A549 (cell line): ENCODE results near the gene MCTP1. TPM values are rescaled to one million over a fixed set of nuclear protein-coding genes. Genes with fewer than 3 reads are reported as not detected.
A peak's percentile ranks its signal among the peaks of the same experiment; 100 is the strongest.

Experiments
- ATAC-seq, 2 experiments: fragments of 200-7000 bp in 1 of 2; fragments of >200 bp in 1 of 2; cut with Nextera tagmentation in 1 of 2; cut with Tn5 transposase in 1 of 2; 3 replicates each; pipeline versions ENCODE4 v1.8.0 to v1.9.1; 2018 to 2020; ENCODE audit warnings: mild to moderate bottlenecking in 1 of 2, moderate library complexity in 1 of 2
- CTCF ChIA-PET: fragments of 300-600 bp; sonication (Branson Sonifier 250); formaldehyde crosslinking; extraction: SDS; loops from one replicate; lab custom pipeline; 2021; ENCODE audit warnings: antibody characterized with exemption, inconsistent platforms; lab: Yijun Ruan, JAX
- POLR2A ChIA-PET: fragments of 350-600 bp; formaldehyde crosslinking; extraction: SDS; loops from one replicate; lab custom pipeline; 2021; ENCODE audit warnings: antibody characterized with exemption, inconsistent platforms; lab: Yijun Ruan, JAX
- DNase-seq, 2 experiments: peaks; one replicate each; pipeline versions ENCODE4 v3.0.0 to v3.0.0-alpha.2; 2011 to 2016; ENCODE audit warnings: low read depth in 1 of 2, low spot score in 1 of 2
- FAIRE-seq: peaks from 2 replicates; lab custom pipeline; 2011; peaks lifted over from hg19 to GRCh38; lab: Jason Lieb, UNC
- H3K27ac ChIP-seq, 2 experiments: fragments of >200 bp; sonication (Bioruptor Twin); formaldehyde crosslinking; 3 replicates each; pipeline ENCODE4 v1.5.1; 2016 to 2017
- H3K4me1 ChIP-seq: fragments of >200 bp; sonication (Bioruptor Twin); formaldehyde crosslinking; 3 replicates; pipeline ENCODE4 v1.6.1; 2016
- H3K4me2 ChIP-seq: fragments of >200 bp; sonication (Bioruptor Twin); formaldehyde crosslinking; 3 replicates; pipeline ENCODE4 v1.6.1; 2016
- H3K4me3 ChIP-seq: fragments of >200 bp; sonication (Bioruptor Twin); formaldehyde crosslinking; 3 replicates; pipeline ENCODE4 v1.5.1; 2016
- H3K9me3 ChIP-seq: fragments of >200 bp; sonication (Bioruptor Twin); formaldehyde crosslinking; 3 replicates; pipeline ENCODE4 v1.6.1; 2016
- BHLHE40 ChIP-seq: IDR thresholded peaks from 2 replicates; pipeline ENCODE4 v1.6.1; 2012; ENCODE audit warnings: low read depth, low read length, inconsistent platforms
- CBX2 ChIP-seq: fragments of 200-600 bp; sonication (generic); IDR thresholded peaks from 2 replicates; pipeline ENCODE4 v1.6.1; 2016; ENCODE audit warnings: low read depth, mild to moderate bottlenecking, borderline replicate concordance
- CBX8 ChIP-seq: fragments of 200-600 bp; sonication (generic); IDR thresholded peaks from 2 replicates; pipeline ENCODE4 v1.6.1; 2016
- CHD2 ChIP-seq: fragments of 150-350 bp; IDR thresholded peaks from 2 replicates; pipeline ENCODE4 v1.6.1; 2014; ENCODE audit warnings: low read length; ENCODE audit not compliant: partially characterized antibody
- CHD4 ChIP-seq: fragments of 200-600 bp; sonication (generic); IDR thresholded peaks from 2 replicates; pipeline ENCODE4 v1.6.1; 2016; ENCODE audit warnings: antibody characterized with exemption, mild to moderate bottlenecking, borderline replicate concordance
- ELK1 ChIP-seq: fragments of 150-350 bp; IDR thresholded peaks from 2 replicates; pipeline ENCODE4 v1.6.1; 2014; ENCODE audit warnings: low read depth, mild to moderate bottlenecking, low read length
- ESRRA ChIP-seq: fragments of 150-350 bp; IDR thresholded peaks from 2 replicates; pipeline ENCODE4 v1.6.1; 2014; ENCODE audit warnings: mild to moderate bottlenecking, low read length, borderline replicate concordance
- FOSB ChIP-seq: fragments of 250-450 bp; sonication (Bioruptor Pico); IDR thresholded peaks from 2 replicates; pipeline ENCODE4 v1.5.0; 2020; ENCODE audit warnings: mild to moderate bottlenecking, moderate library complexity
- HEYL ChIP-seq: fragments of 250-450 bp; sonication (Bioruptor Pico); IDR thresholded peaks from 2 replicates; pipeline ENCODE4 v1.8.0; 2021; ENCODE audit warnings: mild to moderate bottlenecking, moderate library complexity
- HOXA7 ChIP-seq: fragments of 250-450 bp; sonication (Bioruptor Pico); IDR thresholded peaks from 2 replicates; pipeline ENCODE4 v1.5.0; 2020; ENCODE audit warnings: mild to moderate bottlenecking, moderate library complexity
- HOXB13 ChIP-seq: fragments of 250-450 bp; sonication (Bioruptor Pico); IDR thresholded peaks from 2 replicates; pipeline ENCODE4 v1.5.0; 2020; ENCODE audit warnings: low read depth, mild to moderate bottlenecking, moderate library complexity
- HOXB5 ChIP-seq: fragments of 250-450 bp; sonication (Bioruptor Pico); IDR thresholded peaks from 2 replicates; pipeline ENCODE4 v1.5.0; 2020; ENCODE audit warnings: mild to moderate bottlenecking, moderate library complexity
- JUN ChIP-seq, 2 experiments: fragments of >200 bp; sonication (Bioruptor Twin); formaldehyde crosslinking; IDR thresholded peaks; 2 replicates in 1 of 2; 3 replicates in 1 of 2; pipeline ENCODE4 v1.6.1; 2016 to 2017
- KDM5A ChIP-seq: fragments of 200-600 bp; sonication (generic); IDR thresholded peaks from 2 replicates; pipeline ENCODE4 v1.6.1; 2016; ENCODE audit warnings: antibody characterized with exemption, mild to moderate bottlenecking
- MAFK ChIP-seq: fragments of 450-650 bp; IDR thresholded peaks from 2 replicates; pipeline ENCODE4 v1.6.1; 2014; ENCODE audit not compliant: partially characterized antibody
- MAZ ChIP-seq: fragments of 150-350 bp; IDR thresholded peaks from 2 replicates; pipeline ENCODE4 v1.6.1; 2014; ENCODE audit warnings: antibody characterized with exemption, low read depth, low read length, borderline replicate concordance
- NPAS2 ChIP-seq: fragments of 250-450 bp; sonication (Bioruptor Pico); IDR thresholded peaks from 2 replicates; pipeline ENCODE4 v1.8.0; 2022; ENCODE audit warnings: mild to moderate bottlenecking, moderate library complexity, borderline replicate concordance
- RAD21 ChIP-seq, 2 experiments: fragments of >200 bp in 1 of 2; sonication (Bioruptor Twin) in 1 of 2; formaldehyde crosslinking in 1 of 2; IDR thresholded peaks in 1 of 2; conservative IDR thresholded peaks in 1 of 2; 2 replicates in 1 of 2; 3 replicates in 1 of 2; pipeline ENCODE4 v1.6.1; 2012 to 2018; ENCODE audit warnings: inconsistent platforms in 1 of 2
- SREBF2 ChIP-seq: fragments of 450-650 bp; IDR thresholded peaks from 2 replicates; pipeline ENCODE4 v1.6.1; 2014; ENCODE audit warnings: mild to moderate bottlenecking, moderate library complexity
- ZC3H11A ChIP-seq: fragments of 450-650 bp; IDR thresholded peaks from 2 replicates; pipeline ENCODE4 v1.6.1; 2014; ENCODE audit warnings: antibody characterized with exemption, mild to moderate bottlenecking
- ZNF302 ChIP-seq: fragments of 250-450 bp; sonication (Bioruptor Pico); IDR thresholded peaks from 2 replicates; pipeline ENCODE4 v1.9.0; 2021; ENCODE audit warnings: inconsistent platforms, mild to moderate bottlenecking, moderate library complexity
- WGBS: methylation state at CpG from one replicate; pipeline ENCODE4 v1.1.6; 2017; ENCODE audit errors: missing lambda C conversion rate; 5-methylcytosine and 5-hydroxymethylcytosine counted together
- polyA plus RNA-seq, 4 experiments: library from polyadenylated mRNA; depleted of rRNA in 3 of 4; stranded (reverse); fragments of >200 nt; fragmentation: RNase III in 1 of 4; extraction: RNeasy Plus Mini Kit Qiagen cat#74134 plus additional on column Dnase treatment in 1 of 4; gene quantifications; 2 replicates in 3 of 4; 3 replicates in 1 of 4; pipeline ENCODE4 v1.2.3, GENCODE V29; 2011 to 2017
- TF ChIP-seq, protein P1 (sequence below): fragments of 200-600 bp; sonication (generic); IDR thresholded peaks from 2 replicates; pipeline ENCODE4 v1.6.1; 2016; ENCODE audit warnings: antibody characterized with exemption, mild to moderate bottlenecking, moderate library complexity
- TF ChIP-seq, protein P2 (sequence below): IDR thresholded peaks from 2 replicates; pipeline ENCODE4 v1.6.1; 2012

The MCTP1 gene
- polyA plus RNA-seq, 2 of the 4 experiments (the other 2 are of a cell fraction), result 5.4 to 6.9 TPM

GRCh38 chr5:95107138-95107537 lies 177.8 kb downstream of the MCTP1 start:
- CTCF ChIA-PET, result interaction anchor here (0.6 kb wide), 1 partner anchor 288 kb away, joined by 3 read pairs; no protein-coding TSS in a partner anchor

DNA sequence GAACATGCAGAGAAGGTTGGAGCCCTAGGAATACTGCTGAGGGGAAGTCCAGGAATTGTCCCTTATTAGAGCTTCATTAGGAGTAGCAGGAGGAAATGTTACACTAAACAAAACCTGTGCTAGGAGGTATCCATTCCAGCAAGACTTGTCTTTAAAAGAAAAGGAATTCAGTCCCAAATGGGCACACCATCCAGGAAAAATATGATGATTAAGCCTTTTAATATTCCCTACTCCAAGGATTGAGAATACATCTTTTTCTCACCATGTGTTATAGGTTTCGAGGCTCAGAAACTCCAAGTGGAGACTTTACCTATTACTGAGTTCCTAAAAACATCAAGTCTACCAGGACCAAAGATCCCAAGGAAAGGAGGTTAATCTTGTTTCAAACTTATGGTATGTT lies 179.3 kb downstream of the MCTP1 start:
- no peak for FAIRE-seq
- Histone ChIP-seq H3K27ac (no peak overlapping the region), H3K4me3 (no peak overlapping the region), H3K9me3 (no peaks in the 10 kb centered on the region), H3K4me1 (no peaks in the 10 kb centered on the region), H3K4me2 (no peak overlapping the region)
- 25% methylated on average over 1 of the region's 1 CpG for WGBS
- CTCF ChIA-PET, result interaction anchor here (1.1 kb wide), 1 partner anchor 9 kb away, joined by 3 read pairs; no protein-coding TSS in a partner anchor
- POLR2A ChIA-PET, result no interaction called here
- no peak for DNase-seq
- TF ChIP-seq MAFK (peak; percentile 62), CBX2 (no peak)
- TF ChIP-seq, protein P1, sequence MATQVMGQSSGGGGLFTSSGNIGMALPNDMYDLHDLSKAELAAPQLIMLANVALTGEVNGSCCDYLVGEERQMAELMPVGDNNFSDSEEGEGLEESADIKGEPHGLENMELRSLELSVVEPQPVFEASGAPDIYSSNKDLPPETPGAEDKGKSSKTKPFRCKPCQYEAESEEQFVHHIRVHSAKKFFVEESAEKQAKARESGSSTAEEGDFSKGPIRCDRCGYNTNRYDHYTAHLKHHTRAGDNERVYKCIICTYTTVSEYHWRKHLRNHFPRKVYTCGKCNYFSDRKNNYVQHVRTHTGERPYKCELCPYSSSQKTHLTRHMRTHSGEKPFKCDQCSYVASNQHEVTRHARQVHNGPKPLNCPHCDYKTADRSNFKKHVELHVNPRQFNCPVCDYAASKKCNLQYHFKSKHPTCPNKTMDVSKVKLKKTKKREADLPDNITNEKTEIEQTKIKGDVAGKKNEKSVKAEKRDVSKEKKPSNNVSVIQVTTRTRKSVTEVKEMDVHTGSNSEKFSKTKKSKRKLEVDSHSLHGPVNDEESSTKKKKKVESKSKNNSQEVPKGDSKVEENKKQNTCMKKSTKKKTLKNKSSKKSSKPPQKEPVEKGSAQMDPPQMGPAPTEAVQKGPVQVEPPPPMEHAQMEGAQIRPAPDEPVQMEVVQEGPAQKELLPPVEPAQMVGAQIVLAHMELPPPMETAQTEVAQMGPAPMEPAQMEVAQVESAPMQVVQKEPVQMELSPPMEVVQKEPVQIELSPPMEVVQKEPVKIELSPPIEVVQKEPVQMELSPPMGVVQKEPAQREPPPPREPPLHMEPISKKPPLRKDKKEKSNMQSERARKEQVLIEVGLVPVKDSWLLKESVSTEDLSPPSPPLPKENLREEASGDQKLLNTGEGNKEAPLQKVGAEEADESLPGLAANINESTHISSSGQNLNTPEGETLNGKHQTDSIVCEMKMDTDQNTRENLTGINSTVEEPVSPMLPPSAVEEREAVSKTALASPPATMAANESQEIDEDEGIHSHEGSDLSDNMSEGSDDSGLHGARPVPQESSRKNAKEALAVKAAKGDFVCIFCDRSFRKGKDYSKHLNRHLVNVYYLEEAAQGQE, result no peak
- no peak for ATAC-seq

More at GRCh38 chr5:95107138-95107537, 177.8 kb downstream of the MCTP1 start:
- WGBS, result 12% methylated on average over 2 of the region's 2 CpGs
- DNase-seq (no peak), ATAC-seq (no peak), FAIRE-seq (no peak)
- H3K4me3 ChIP-seq, result no peak overlapping the region
- H3K9me3 ChIP-seq, result no peaks in the 10 kb centered on the region
- no peak overlapping the region for H3K4me2 ChIP-seq
- no peak overlapping the region for H3K27ac ChIP-seq
- TF ChIP-seq ZC3H11A, result no peak
- no peak for TF ChIP-seq HOXB13 (CRISPR knock-in tag)
- TF ChIP-seq FOSB, result no peak
- POLR2A ChIA-PET, result no interaction called here
- H3K4me1 ChIP-seq, result no peaks in the 10 kb centered on the region

- no peak for FAIRE-seq
- Histone ChIP-seq H3K4me3 (no peak overlapping the region), H3K9me3 (no peaks in the 10 kb centered on the region), H3K27ac (no peak overlapping the region), H3K4me2 (no peak overlapping the region), H3K4me1 (no peaks in the 10 kb centered on the region)
- no peak for TF ChIP-seq CHD4
- TF ChIP-seq ZNF302 (CRISPR knock-in tag), result no peak
- TF ChIP-seq CBX8, result no peak
- TF ChIP-seq RAD21 (conservative IDR thresholded peaks at IDR 0.05 in 1 of 2, IDR thresholded peaks at IDR 0.05 in 1 of 2), result no peak
- ChIA-PET POLR2A (no interaction called here), CTCF (interaction anchor here (1.1 kb wide), 1 partner anchor 8 kb away, joined by 3 read pairs; no protein-coding TSS in a partner anchor)
- DNase-seq, result no peak
- ATAC-seq, result no peak
- WGBS, result 31% methylated on average over 1 of the region's 1 CpG
Observed at GRCh38 chr5:95102687-95103086, 182.2 kb downstream of the MCTP1 start.

- H3K4me2 ChIP-seq, result no peak overlapping the region
- H3K4me1 ChIP-seq, result no peaks in the 10 kb centered on the region
- H3K9me3 ChIP-seq, result 0 out of 3 replicates have a peak, but pooled peaks cover 2% of the 10 kb centered on the region
- ATAC-seq (no peak), FAIRE-seq (no peak), DNase-seq (no peak)
- CTCF ChIA-PET, result interaction anchor here (1.1 kb wide), 1 partner anchor 8 kb away, joined by 3 read pairs; no protein-coding TSS in a partner anchor
- H3K27ac ChIP-seq, result no peak overlapping the region
- no peak overlapping the region for H3K4me3 ChIP-seq
- 83% methylated on average over 1 of the region's 1 CpG for WGBS
- POLR2A ChIA-PET, result no interaction called here
- TF ChIP-seq JUN (IDR thresholded peaks at IDR 0.05), result no peak
- TF ChIP-seq NPAS2 (CRISPR knock-in tag), result no peak
- TF ChIP-seq, protein P2, sequence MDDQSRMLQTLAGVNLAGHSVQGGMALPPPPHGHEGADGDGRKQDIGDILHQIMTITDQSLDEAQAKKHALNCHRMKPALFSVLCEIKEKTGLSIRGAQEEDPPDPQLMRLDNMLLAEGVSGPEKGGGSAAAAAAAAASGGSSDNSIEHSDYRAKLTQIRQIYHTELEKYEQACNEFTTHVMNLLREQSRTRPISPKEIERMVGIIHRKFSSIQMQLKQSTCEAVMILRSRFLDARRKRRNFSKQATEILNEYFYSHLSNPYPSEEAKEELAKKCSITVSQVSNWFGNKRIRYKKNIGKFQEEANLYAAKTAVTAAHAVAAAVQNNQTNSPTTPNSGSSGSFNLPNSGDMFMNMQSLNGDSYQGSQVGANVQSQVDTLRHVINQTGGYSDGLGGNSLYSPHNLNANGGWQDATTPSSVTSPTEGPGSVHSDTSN, result no peak
- TF ChIP-seq SREBF2, result no peak
- TF ChIP-seq ELK1, result no peak
- TF ChIP-seq HOXA7 (CRISPR knock-in tag), result no peak
- no peak for TF ChIP-seq ESRRA
- TF ChIP-seq BHLHE40, result no peak
- no peak for TF ChIP-seq HOXB13 (CRISPR knock-in tag)
- no peak for TF ChIP-seq HOXB5 (CRISPR knock-in tag)
- TF ChIP-seq KDM5A, result no peak
- TF ChIP-seq MAZ, result no peak
- TF ChIP-seq HEYL (CRISPR knock-in tag), result no peak
- no peak for TF ChIP-seq CHD2
Observed at GRCh38 chr5:95102080-95102479, 182.8 kb downstream of the MCTP1 start.
